HepG2 (cell line): ENCODE measurements around the gene CTU2.

Experiments
- PHF8 ChIP-seq: sonication (generic); formaldehyde crosslinking; IDR thresholded peaks from 2 replicates; pipeline ENCODE4 v1.5.0; 2020; ENCODE audit warnings: missing genetic modification reagents
- POLR2A ChIP-seq, 2 experiments: IDR thresholded peaks; 2 replicates each; pipeline ENCODE4 v1.6.1; 2011; ENCODE audit warnings: low read depth in 2 of 2, low read length in 2 of 2, mild to moderate bottlenecking in 1 of 2, moderate library complexity in 1 of 2; ENCODE audit not compliant: insufficient read depth in 1 of 2
- POLR2AphosphoS5 ChIP-seq: IDR thresholded peaks from 2 replicates; pipeline ENCODE4 v1.6.1; 2012; ENCODE audit warnings: low read depth, low read length
- TF ChIP-seq, protein P1 (sequence below): sonication (generic); formaldehyde crosslinking; IDR thresholded peaks from 2 replicates; pipeline ENCODE4 v1.5.0; 2020; ENCODE audit warnings: mild to moderate bottlenecking, missing genetic modification reagents, moderate library complexity
- TF ChIP-seq, protein P2 (sequence below): sonication (generic); formaldehyde crosslinking; IDR thresholded peaks from 2 replicates; pipeline ENCODE4 v1.8.0; 2022; ENCODE audit warnings: missing genetic modification reagents, mild to moderate bottlenecking, moderate library complexity, borderline replicate concordance

DNA sequence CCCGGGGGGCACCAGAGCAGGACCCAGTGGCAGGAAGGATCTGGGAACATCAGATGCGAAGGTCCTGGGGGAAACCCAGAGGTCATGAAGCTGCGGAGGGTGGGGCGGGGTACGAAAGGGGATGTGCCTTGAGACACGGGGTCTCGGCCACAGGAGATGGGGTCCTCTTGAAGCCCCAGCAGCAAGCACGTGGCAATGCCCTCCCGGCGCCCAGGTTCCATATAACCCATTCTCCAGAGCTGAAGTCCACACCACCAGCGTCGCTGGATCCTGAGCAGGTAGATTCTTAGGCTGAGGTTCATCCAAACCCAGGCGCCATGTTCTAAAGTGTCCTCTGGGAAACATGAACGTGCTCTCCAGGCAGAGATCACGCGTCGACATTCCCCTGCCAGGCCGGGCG, 57.8 kb downstream of the CTU2 start:
- TF ChIP-seq POLR2AphosphoS5 (no peak), POLR2A (IDR thresholded peaks at IDR 0.05; ENCODE audit: insufficient read depth in 1 of 2, low read depth in 2 of 2, low read length in 2 of 2) (no peak), PHF8 (CRISPR knock-in tag) (peak; percentile 13; the same call in 1 of the 2 replicates)
- TF ChIP-seq, protein P1, sequence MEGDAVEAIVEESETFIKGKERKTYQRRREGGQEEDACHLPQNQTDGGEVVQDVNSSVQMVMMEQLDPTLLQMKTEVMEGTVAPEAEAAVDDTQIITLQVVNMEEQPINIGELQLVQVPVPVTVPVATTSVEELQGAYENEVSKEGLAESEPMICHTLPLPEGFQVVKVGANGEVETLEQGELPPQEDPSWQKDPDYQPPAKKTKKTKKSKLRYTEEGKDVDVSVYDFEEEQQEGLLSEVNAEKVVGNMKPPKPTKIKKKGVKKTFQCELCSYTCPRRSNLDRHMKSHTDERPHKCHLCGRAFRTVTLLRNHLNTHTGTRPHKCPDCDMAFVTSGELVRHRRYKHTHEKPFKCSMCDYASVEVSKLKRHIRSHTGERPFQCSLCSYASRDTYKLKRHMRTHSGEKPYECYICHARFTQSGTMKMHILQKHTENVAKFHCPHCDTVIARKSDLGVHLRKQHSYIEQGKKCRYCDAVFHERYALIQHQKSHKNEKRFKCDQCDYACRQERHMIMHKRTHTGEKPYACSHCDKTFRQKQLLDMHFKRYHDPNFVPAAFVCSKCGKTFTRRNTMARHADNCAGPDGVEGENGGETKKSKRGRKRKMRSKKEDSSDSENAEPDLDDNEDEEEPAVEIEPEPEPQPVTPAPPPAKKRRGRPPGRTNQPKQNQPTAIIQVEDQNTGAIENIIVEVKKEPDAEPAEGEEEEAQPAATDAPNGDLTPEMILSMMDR (CRISPR knock-in tag), result no peak
- TF ChIP-seq, protein P2, sequence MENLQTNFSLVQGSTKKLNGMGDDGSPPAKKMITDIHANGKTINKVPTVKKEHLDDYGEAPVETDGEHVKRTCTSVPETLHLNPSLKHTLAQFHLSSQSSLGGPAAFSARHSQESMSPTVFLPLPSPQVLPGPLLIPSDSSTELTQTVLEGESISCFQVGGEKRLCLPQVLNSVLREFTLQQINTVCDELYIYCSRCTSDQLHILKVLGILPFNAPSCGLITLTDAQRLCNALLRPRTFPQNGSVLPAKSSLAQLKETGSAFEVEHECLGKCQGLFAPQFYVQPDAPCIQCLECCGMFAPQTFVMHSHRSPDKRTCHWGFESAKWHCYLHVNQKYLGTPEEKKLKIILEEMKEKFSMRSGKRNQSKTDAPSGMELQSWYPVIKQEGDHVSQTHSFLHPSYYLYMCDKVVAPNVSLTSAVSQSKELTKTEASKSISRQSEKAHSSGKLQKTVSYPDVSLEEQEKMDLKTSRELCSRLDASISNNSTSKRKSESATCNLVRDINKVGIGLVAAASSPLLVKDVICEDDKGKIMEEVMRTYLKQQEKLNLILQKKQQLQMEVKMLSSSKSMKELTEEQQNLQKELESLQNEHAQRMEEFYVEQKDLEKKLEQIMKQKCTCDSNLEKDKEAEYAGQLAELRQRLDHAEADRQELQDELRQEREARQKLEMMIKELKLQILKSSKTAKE (CRISPR knock-in tag), result no peak
